Fibroblast of villous mesenchyme (primary cell): Measurements from ENCODE around the gene ANAPC4. TPM values are rescaled to one million over a fixed set of nuclear protein-coding genes. Genes with fewer than 3 reads are reported as not detected.
"Not testable (repeated sequence)": the region's sequence is repeated elsewhere in the genome, so short reads cannot be mapped to it uniquely, and the experiment has no call there.

Experiments
- DNase-seq: peaks from one replicate; pipeline ENCODE4 v3.0.0-alpha.2; 2010; ENCODE audit warnings: low read depth
- H3K4me3 ChIP-seq: 2 replicates; pipeline ENCODE4 v1.5.1; 2011; ENCODE audit warnings: low read depth, mild to moderate bottlenecking, low read length
- CTCF ChIP-seq: IDR thresholded peaks from 2 replicates; pipeline ENCODE4 v1.5.1; 2012; ENCODE audit warnings: low read depth, mild to moderate bottlenecking, low read length; ENCODE audit not compliant: insufficient read depth
- total RNA-seq: library from RNA; depleted of rRNA; stranded (reverse); fragments of >200 nt; gene quantifications from 2 replicates; pipeline ENCODE4 v1.2.3, GENCODE V29; 2012

The ANAPC4 gene
- 25.4 and 27.6 TPM in 2 replicates for total RNA-seq

DNA sequence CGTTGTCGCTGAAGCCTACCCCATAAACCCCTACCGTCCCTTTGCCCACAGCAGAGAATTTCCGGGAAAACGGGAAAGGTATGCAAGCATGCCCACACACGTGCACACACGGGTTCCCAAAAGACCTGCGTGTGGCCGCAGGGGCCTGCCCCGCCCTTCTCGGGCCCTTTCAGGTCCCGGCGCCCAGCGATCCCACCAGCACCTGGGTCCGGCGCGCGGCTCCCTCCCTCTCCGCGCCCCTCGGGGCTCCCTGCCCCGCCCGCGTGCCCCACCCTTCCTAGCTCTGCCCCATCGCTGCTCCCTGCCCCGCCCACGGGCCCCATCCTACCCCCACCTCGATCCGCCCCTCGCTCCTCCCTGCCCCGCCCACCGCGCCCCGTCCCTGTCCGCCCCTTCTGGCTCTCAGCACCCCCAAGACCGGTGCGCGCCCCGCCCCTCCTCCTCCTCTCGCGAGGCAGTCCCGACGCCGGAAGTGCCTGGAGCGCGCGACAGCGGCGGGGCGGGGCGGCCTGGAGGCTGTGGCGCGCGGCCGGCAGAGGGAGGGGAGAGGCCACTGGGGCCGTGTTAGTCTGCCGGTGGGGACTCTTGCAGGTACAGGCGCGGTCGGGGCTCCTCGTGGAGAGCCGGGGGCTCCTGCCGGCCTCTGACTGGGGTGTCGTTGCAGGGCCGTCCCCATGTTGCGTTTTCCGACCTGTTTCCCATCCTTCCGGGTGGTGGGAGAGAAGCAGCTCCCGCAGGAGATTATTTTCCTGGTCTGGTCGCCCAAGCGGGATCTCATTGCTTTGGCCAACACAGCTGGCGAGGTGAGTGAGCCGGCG lies at the start of gene ANAPC4:
TSS of gene ANAPC4 (plus strand) at position 510 of the 818 bp plus-strand sequence. CDS start at position 675, 165 bp downstream.
- peak; percentile 91 for DNase-seq
- TF ChIP-seq CTCF: no peak
- H3K4me3 ChIP-seq: peak within 1 kb of the TSS; percentile 94

DNA sequence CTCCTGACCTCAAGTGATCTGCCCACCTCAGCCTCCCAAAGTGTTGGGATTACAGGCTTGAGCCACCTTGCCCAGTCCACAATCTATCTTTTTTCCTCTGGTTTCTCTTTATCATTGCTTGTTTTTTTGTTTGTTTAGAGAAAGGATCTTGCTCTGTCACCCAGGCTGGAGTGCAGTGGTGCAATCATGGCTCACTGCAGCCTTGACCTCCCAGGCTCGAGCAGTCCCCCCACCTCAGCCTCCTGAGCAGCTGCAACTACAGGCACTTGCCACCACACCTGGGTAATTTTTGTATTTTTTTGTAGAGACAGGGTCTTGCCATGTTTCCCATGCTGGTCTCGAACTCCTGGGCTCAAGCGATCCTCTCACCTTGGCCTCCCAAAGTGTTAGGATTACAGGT lies 48.6 kb upstream of the ANAPC4 start:
- not testable (repeated sequence) for DNase-seq, H3K4me3 ChIP-seq

- no peak for DNase-seq
- no peak overlapping the region for H3K4me3 ChIP-seq
- no peak for TF ChIP-seq CTCF
Measured at GRCh38 chr4:25330335-25330734, 46.7 kb upstream of the ANAPC4 start.

- TF ChIP-seq CTCF: no peak
- DNase-seq: peak; percentile 58
- H3K4me3 ChIP-seq: peak overlapping the region; percentile 46
Measured at GRCh38 chr4:25330905-25331808, 45.9 kb upstream of the ANAPC4 start.

- no peak for TF ChIP-seq CTCF
- H3K4me3 ChIP-seq: no peak overlapping the region
- no peak for DNase-seq
Measured at GRCh38 chr4:25343671-25344070, 33.4 kb upstream of the ANAPC4 start.

DNA sequence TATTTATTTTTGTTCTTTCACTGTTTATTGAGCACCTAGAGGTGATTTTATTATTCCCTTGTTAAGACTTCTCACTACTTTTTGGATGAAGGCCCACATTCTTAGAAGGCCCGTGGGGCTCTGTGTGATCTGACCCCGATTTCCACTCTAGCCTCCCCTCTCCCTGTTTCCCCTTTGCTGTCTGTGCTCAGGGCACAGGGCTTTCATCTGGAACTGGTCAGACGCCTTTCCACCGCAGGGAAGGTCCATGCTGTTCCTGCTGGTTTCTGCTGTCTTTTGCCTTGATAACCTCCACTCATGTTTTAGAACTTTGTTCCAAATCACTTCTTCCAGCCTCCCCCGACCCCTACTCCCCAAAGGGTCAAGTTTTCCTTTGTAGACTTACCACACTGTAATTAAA lies 31.3 kb upstream of the ANAPC4 start:
- no peak for DNase-seq
- no peak for TF ChIP-seq CTCF
- no peak overlapping the region for H3K4me3 ChIP-seq

GRCh38 chr4:25346913-25347312 lies 30.1 kb upstream of the ANAPC4 start:
- no peak for TF ChIP-seq CTCF
- DNase-seq: no peak
- H3K4me3 ChIP-seq: no peak overlapping the region
